ENCODE results near the gene GSTT2. TPM values are rescaled to one million over a fixed set of nuclear protein-coding genes. Genes with fewer than 3 reads are reported as not detected.

The GSTT2 gene
- total and polyA plus RNA-seq, 2 experiments from 2014 or later, result 0.44 TPM; not detected in 1

DNA sequence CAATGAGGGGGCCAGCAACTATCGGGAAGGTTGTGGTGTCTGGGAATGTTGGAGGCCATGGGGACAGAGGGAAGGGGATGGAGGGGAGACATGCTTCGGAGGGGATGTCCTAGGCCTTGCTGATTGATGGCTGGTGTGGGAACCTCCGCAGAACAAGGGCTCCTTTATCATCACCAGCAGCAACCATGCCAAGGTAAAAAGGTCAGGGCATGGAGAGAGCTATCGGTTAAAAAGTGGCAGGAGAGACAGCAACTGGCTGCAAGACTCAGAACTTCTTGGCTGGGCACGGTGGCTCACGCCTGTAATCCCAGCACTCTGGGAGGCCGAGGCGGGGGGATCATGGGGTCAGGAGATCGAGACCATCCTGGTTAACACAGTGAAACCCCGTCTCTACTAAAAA, 22.3 kb downstream of the GSTT2 start:
- H3K9me2 ChIP-seq (ENCODE audit: insufficient read depth), result no peaks in the 10 kb centered on the region; the same call in 1 of the 2 replicates

More for the DNA sequence above, 22.3 kb downstream of the GSTT2 start:
- H2AFZ ChIP-seq, result peak overlapping the region; percentile 98; the same call in 1 of the 2 replicates
- no peaks in the 10 kb centered on the region for H4K20me1 ChIP-seq (replicated peaks; ENCODE audit: insufficient read depth)
- no peak overlapping the region for H3K4me2 ChIP-seq
- no peaks in the 10 kb centered on the region; the same call in 2 of the 3 replicates for H3K9me3 Mint-ChIP-seq
- H3K4me3 Mint-ChIP-seq, result no peak overlapping the region
- no peak overlapping the region for H3K27ac Mint-ChIP-seq
- peaks cover 7% of the 10 kb centered on the region for H3K4me1 Mint-ChIP-seq
- H3K27me3 Mint-ChIP-seq (ENCODE audit: insufficient read depth, low read depth, poor library complexity), result peaks cover 22% of the 10 kb centered on the region
- H3K27me3 ChIP-seq (ENCODE audit: insufficient read depth), result no peaks in the 10 kb centered on the region
- H3K27ac ChIP-seq (ENCODE audit: low read depth), result no peak overlapping the region
- H3F3A ChIP-seq (replicated peaks; ENCODE audit: low read depth), result 0 out of 2 replicates have a peak, but pooled peaks cover 4% of the 10 kb centered on the region
- DNase-seq (ENCODE audit: low spot score) (no peak), ATAC-seq (no peak)
- no peak overlapping the region for H3K4me3 ChIP-seq
- H3K36me3 Mint-ChIP-seq (ENCODE audit: low read depth), result no peaks in the 10 kb centered on the region
- no peaks in the 10 kb centered on the region for H3K36me3 ChIP-seq (ENCODE audit: insufficient read depth)
- H3K79me2 ChIP-seq (replicated peaks; ENCODE audit: insufficient read depth), result no peaks in the 10 kb centered on the region
- TF ChIP-seq, protein P1, sequence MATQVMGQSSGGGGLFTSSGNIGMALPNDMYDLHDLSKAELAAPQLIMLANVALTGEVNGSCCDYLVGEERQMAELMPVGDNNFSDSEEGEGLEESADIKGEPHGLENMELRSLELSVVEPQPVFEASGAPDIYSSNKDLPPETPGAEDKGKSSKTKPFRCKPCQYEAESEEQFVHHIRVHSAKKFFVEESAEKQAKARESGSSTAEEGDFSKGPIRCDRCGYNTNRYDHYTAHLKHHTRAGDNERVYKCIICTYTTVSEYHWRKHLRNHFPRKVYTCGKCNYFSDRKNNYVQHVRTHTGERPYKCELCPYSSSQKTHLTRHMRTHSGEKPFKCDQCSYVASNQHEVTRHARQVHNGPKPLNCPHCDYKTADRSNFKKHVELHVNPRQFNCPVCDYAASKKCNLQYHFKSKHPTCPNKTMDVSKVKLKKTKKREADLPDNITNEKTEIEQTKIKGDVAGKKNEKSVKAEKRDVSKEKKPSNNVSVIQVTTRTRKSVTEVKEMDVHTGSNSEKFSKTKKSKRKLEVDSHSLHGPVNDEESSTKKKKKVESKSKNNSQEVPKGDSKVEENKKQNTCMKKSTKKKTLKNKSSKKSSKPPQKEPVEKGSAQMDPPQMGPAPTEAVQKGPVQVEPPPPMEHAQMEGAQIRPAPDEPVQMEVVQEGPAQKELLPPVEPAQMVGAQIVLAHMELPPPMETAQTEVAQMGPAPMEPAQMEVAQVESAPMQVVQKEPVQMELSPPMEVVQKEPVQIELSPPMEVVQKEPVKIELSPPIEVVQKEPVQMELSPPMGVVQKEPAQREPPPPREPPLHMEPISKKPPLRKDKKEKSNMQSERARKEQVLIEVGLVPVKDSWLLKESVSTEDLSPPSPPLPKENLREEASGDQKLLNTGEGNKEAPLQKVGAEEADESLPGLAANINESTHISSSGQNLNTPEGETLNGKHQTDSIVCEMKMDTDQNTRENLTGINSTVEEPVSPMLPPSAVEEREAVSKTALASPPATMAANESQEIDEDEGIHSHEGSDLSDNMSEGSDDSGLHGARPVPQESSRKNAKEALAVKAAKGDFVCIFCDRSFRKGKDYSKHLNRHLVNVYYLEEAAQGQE (IDR thresholded peaks at IDR 0.05; ENCODE audit: unreplicated experiment), result no peak
- TF ChIP-seq NANOG (IDR thresholded peaks at IDR 0.05; ENCODE audit: borderline replicate concordance), result no peak
- TF ChIP-seq EZH2 (IDR thresholded peaks at IDR 0.05; ENCODE audit: low read depth, unreplicated experiment), result no peak
- no peak for TF ChIP-seq ZNF331 (CRISPR knock-in tag; IDR thresholded peaks at IDR 0.05; ENCODE audit: low read depth)
- TF ChIP-seq ZNF114 (CRISPR knock-in tag; IDR thresholded peaks at IDR 0.05), result no peak
- TF ChIP-seq, protein P2, sequence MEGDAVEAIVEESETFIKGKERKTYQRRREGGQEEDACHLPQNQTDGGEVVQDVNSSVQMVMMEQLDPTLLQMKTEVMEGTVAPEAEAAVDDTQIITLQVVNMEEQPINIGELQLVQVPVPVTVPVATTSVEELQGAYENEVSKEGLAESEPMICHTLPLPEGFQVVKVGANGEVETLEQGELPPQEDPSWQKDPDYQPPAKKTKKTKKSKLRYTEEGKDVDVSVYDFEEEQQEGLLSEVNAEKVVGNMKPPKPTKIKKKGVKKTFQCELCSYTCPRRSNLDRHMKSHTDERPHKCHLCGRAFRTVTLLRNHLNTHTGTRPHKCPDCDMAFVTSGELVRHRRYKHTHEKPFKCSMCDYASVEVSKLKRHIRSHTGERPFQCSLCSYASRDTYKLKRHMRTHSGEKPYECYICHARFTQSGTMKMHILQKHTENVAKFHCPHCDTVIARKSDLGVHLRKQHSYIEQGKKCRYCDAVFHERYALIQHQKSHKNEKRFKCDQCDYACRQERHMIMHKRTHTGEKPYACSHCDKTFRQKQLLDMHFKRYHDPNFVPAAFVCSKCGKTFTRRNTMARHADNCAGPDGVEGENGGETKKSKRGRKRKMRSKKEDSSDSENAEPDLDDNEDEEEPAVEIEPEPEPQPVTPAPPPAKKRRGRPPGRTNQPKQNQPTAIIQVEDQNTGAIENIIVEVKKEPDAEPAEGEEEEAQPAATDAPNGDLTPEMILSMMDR (conservative IDR thresholded peaks at IDR 0.05; ENCODE audit: low read depth in 2 of 2), result no peak
- TF ChIP-seq JUNB (IDR thresholded peaks at IDR 0.05; ENCODE audit: unreplicated experiment), result no peak
- TF ChIP-seq, protein P3, sequence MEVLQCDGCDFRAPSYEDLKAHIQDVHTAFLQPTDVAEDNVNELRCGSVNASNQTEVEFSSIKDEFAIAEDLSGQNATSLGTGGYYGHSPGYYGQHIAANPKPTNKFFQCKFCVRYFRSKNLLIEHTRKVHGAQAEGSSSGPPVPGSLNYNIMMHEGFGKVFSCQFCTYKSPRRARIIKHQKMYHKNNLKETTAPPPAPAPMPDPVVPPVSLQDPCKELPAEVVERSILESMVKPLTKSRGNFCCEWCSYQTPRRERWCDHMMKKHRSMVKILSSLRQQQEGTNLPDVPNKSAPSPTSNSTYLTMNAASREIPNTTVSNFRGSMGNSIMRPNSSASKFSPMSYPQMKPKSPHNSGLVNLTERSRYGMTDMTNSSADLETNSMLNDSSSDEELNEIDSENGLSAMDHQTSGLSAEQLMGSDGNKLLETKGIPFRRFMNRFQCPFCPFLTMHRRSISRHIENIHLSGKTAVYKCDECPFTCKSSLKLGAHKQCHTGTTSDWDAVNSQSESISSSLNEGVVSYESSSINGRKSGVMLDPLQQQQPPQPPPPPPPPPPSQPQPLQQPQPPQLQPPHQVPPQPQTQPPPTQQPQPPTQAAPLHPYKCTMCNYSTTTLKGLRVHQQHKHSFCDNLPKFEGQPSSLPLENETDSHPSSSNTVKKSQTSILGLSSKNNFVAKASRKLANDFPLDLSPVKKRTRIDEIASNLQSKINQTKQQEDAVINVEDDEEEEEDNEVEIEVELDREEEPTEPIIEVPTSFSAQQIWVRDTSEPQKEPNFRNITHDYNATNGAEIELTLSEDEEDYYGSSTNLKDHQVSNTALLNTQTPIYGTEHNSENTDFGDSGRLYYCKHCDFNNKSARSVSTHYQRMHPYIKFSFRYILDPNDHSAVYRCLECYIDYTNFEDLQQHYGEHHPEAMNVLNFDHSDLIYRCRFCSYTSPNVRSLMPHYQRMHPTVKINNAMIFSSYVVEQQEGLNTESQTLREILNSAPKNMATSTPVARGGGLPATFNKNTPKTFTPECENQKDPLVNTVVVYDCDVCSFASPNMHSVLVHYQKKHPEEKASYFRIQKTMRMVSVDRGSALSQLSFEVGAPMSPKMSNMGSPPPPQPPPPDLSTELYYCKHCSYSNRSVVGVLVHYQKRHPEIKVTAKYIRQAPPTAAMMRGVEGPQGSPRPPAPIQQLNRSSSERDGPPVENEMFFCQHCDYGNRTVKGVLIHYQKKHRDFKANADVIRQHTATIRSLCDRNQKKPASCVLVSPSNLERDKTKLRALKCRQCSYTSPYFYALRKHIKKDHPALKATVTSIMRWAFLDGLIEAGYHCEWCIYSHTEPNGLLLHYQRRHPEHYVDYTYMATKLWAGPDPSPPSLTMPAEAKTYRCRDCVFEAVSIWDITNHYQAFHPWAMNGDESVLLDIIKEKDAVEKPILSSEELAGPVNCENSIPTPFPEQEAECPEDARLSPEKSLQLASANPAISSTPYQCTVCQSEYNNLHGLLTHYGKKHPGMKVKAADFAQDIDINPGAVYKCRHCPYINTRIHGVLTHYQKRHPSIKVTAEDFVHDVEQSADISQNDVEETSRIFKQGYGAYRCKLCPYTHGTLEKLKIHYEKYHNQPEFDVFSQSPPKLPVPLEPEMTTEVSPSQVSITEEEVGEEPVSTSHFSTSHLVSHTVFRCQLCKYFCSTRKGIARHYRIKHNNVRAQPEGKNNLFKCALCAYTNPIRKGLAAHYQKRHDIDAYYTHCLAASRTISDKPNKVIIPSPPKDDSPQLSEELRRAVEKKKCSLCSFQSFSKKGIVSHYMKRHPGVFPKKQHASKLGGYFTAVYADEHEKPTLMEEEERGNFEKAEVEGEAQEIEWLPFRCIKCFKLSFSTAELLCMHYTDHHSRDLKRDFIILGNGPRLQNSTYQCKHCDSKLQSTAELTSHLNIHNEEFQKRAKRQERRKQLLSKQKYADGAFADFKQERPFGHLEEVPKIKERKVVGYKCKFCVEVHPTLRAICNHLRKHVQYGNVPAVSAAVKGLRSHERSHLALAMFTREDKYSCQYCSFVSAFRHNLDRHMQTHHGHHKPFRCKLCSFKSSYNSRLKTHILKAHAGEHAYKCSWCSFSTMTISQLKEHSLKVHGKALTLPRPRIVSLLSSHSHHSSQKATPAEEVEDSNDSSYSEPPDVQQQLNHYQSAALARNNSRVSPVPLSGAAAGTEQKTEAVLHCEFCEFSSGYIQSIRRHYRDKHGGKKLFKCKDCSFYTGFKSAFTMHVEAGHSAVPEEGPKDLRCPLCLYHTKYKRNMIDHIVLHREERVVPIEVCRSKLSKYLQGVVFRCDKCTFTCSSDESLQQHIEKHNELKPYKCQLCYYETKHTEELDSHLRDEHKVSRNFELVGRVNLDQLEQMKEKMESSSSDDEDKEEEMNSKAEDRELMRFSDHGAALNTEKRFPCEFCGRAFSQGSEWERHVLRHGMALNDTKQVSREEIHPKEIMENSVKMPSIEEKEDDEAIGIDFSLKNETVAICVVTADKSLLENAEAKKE (CRISPR knock-in tag; IDR thresholded peaks at IDR 0.05), result no peak
- TF ChIP-seq STAT1 (IDR thresholded peaks at IDR 0.05; ENCODE audit: unreplicated experiment), result no peak
- TF ChIP-seq, protein P4, sequence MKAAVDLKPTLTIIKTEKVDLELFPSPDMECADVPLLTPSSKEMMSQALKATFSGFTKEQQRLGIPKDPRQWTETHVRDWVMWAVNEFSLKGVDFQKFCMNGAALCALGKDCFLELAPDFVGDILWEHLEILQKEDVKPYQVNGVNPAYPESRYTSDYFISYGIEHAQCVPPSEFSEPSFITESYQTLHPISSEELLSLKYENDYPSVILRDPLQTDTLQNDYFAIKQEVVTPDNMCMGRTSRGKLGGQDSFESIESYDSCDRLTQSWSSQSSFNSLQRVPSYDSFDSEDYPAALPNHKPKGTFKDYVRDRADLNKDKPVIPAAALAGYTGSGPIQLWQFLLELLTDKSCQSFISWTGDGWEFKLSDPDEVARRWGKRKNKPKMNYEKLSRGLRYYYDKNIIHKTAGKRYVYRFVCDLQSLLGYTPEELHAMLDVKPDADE (IDR thresholded peaks at IDR 0.05), result no peak
- TF ChIP-seq EZH2phosphoT487 (IDR thresholded peaks at IDR 0.05; ENCODE audit: unreplicated experiment), result no peak
- TF ChIP-seq POLR2AphosphoS5 (IDR thresholded peaks at IDR 0.05; ENCODE audit: low read depth), result no peak
- TF ChIP-seq CREB1 (CRISPR knock-in tag; IDR thresholded peaks at IDR 0.05; ENCODE audit: low read depth), result no peak
- peaks cover 8% of the 10 kb centered on the region; the same call in 1 of the 2 replicates for H3K4me1 ChIP-seq (ENCODE audit: insufficient read depth)

All from GM23338 (cell line).